Limb (tissue), 2 donors: ENCODE measurements around the gene OTUD4.
"Not testable (repeated sequence)": the region's sequence is repeated elsewhere in the genome, so short reads cannot be mapped to it uniquely, and the experiment has no call there.

Experiments
- DNase-seq, 2 donors: peaks; one replicate each; pipeline ENCODE4 v3.0.0-alpha.2; 2016; ENCODE audit errors: extremely low spot score in 2 of 2

OTUD4 gene

GRCh38 chr4:145180298-145181090 is at the start of gene OTUD4:
Gene OTUD4 (minus strand): TSS chr4:145180589. CDS start chr4:145179973, 616 bp downstream.
- peak; percentile 96 to 97 for DNase-seq

GRCh38 chr4:145223228-145223627 is 42.8 kb upstream of the OTUD4 start:
- not testable (repeated sequence) for DNase-seq

- DNase-seq: not testable (repeated sequence)
Measured at GRCh38 chr4:145221529-145221928, 41.1 kb upstream of the OTUD4 start.

GRCh38 chr4:145219090-145219489 is 38.7 kb upstream of the OTUD4 start:
- DNase-seq: no peak

GRCh38 chr4:145218251-145218650 is 37.9 kb upstream of the OTUD4 start:
- DNase-seq: no peak

GRCh38 chr4:145217349-145217748 is 37.0 kb upstream of the OTUD4 start:
- no peak for DNase-seq

GRCh38 chr4:145216535-145216934 is 36.1 kb upstream of the OTUD4 start:
- DNase-seq: peak in 1 of 2 donors; percentile 13

- DNase-seq: no peak
Measured at GRCh38 chr4:145213245-145213644, 32.9 kb upstream of the OTUD4 start.

GRCh38 chr4:145207934-145208333 is 27.5 kb upstream of the OTUD4 start:
- DNase-seq: no peak

GRCh38 chr4:145203410-145203809 is 23.0 kb upstream of the OTUD4 start:
- DNase-seq: no peak

GRCh38 chr4:145200366-145200765 is 20.0 kb upstream of the OTUD4 start:
- no peak for DNase-seq

GRCh38 chr4:145199051-145199716 is 18.8 kb upstream of the OTUD4 start:
- DNase-seq: no peak

GRCh38 chr4:145196747-145197146 is 16.4 kb upstream of the OTUD4 start:
- no peak for DNase-seq

GRCh38 chr4:145195167-145195952 is 15.0 kb upstream of the OTUD4 start:
- DNase-seq: no peak

GRCh38 chr4:145189981-145190380 is 9.6 kb upstream of the OTUD4 start:
- no peak for DNase-seq

- DNase-seq: no peak
Measured at GRCh38 chr4:145186729-145187128, 6.3 kb upstream of the OTUD4 start.

- no peak for DNase-seq
Measured at GRCh38 chr4:145183581-145183980, 3.2 kb upstream of the OTUD4 start.

GRCh38 chr4:145183023-145183422 is 2.6 kb upstream of the OTUD4 start:
- no peak for DNase-seq

GRCh38 chr4:145182222-145182621 is 1.8 kb upstream of the OTUD4 start:
- no peak for DNase-seq

- DNase-seq: no peak
Measured at GRCh38 chr4:145181091-145181501, 707 bp upstream of the OTUD4 start.

- DNase-seq: not testable (repeated sequence)
Measured at GRCh38 chr4:145179861-145180297, 510 bp downstream of the OTUD4 start.

GRCh38 chr4:145179281-145179860 is 1.0 kb downstream of the OTUD4 start:
- peak; percentile 54 to 81 for DNase-seq
